IPS DF 4.7 (cell line): ENCODE measurements around the gene HPX.
A peak's percentile ranks its signal among the peaks of the same experiment; 100 is the strongest.

Experiments
- DNase-seq: peaks from one replicate; pipeline ENCODE4 v3.0.0-alpha.2; 2013; ENCODE audit warnings: low spot score; ENCODE audit errors: extremely low read depth

Gene HPX

GRCh38 chr11:6440906-6441358, at the start of gene HPX:
HPX (minus strand) TSS chr11:6440987; CDS start chr11:6440963, 24 bp downstream.
- DNase-seq = no peak

DNA sequence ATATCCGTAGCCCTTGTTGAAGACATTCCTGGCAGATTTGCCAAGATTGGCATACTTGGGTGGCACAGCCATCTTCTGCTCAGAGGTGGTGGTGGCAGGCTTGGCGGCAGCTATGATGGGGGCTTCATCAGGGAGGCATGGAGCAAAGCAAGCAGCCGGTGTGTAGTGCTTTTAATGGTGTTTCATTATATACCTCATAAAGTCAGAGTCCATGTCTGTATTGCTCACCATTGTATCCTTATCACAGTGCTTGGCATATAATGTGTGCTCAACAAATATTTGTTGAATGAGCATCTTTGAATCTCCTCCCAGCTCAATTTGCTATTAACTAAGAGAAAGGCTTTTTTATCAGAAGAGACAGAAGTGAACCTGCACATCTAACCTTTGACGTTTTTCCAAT, 48.5 kb upstream of the HPX start:
- no peak for DNase-seq

DNA sequence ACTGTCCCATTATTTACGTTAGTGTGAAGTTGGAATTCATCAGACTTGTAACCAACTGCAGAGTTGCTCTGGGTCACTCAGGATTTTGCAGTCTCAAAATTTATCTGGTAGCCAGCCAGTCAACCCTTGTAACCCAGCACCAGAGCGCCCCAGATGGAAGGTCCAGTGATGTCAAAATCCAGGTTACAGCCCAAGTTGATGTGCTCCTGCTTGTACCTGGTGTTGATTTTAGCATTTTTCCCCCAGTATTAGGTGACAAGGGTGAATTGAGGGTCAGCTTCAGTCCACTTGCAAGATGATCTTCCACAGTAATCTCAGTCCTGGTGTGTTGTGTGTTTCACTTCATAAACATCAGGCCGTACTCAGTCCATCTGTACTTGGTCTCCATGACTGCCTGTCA, 48.0 kb upstream of the HPX start:
- no peak for DNase-seq

DNA sequence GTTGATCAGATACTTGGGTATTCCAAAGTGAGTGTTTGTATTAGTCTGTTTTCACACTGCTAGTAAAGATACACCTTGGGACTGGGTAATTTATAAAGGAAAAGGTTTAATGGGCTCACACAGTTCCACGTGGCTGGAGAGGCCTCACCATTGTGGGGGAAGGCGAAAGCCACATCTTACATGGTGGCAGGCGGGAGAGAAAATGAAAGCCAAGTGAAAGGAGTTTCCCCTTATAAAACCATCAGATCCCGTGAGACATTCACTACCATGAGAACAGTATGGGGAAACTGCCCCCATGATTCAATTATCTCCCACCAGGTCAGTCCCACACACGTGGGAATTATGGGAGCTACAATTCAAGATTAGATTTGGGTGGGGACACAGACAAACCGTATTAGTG, 47.6 kb upstream of the HPX start:
- no peak for DNase-seq

GRCh38 chr11:6486938-6487337, 46.2 kb upstream of the HPX start:
- no peak for DNase-seq

- no peak for DNase-seq
Observed at GRCh38 chr11:6486256-6486655, 45.5 kb upstream of the HPX start.

DNA sequence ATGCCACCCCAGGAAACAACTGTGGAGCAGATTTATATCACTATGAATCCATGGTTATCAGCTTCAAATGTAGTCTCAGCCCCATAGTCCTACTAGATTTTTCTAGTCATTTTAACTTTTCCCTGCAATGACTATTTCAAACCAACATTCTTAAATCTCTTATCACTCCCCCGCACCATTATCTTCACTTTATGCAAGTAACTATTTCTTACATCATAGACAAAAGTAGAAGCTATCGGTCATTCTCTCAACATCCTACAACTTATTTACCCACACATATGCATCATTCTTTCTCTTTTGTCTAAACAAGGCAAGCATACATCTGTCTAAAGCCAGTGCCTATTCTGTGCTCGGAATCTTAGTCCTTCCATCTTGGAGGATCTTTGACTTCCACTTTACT, 44.9 kb upstream of the HPX start:
- DNase-seq = no peak

DNA sequence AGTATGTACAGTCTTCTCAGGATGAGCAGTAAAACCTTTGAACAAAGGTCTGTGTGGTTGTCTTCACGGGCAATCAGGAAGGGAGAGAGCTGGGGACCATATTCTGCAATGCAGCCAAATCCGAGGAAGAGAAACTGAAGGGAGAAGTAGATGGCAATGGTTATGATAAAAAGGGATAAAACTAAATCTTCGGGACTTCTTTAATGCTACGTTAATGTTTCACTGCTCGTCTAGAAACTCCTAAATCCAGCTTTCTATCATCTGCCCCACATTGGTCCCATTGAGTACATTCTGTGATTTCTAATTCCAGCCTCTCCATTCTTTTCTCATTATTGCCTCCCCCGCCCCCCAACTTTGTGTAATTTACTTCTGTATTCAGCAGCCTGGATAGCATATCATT, 42.2 kb upstream of the HPX start:
- DNase-seq = no peak

- DNase-seq = no peak
Observed at GRCh38 chr11:6482441-6482840, 41.7 kb upstream of the HPX start.

DNA sequence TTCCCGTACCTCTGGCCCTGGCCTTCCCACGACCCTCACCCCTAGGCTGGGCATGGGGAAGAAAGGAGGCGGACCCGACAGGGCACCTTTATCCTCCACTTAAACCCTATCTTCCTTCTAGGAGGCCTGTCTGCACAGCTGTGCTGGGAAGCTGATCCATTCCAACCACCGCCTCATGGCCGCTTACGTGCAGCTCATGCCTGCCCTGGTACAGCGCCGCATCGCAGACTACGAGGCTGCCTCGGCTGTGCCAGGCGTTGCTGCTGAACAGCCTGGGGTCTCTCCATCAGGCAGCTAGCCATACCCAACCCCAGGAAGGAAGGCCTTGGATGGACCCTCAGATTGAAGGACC, 41.1 kb upstream of the HPX start:
- DNase-seq = no peak

- DNase-seq = peak; percentile 94
Observed at GRCh38 chr11:6481012-6481923, 40.5 kb upstream of the HPX start, which contains the start of the genes ARFIP2 and TIMM10B. ARFIP2 (minus strand) TSS chr11:6481331; CDS start chr11:6480421, 910 bp downstream. TIMM10B (plus strand) TSS chr11:6481501; CDS start chr11:6481517, 16 bp downstream.

DNA sequence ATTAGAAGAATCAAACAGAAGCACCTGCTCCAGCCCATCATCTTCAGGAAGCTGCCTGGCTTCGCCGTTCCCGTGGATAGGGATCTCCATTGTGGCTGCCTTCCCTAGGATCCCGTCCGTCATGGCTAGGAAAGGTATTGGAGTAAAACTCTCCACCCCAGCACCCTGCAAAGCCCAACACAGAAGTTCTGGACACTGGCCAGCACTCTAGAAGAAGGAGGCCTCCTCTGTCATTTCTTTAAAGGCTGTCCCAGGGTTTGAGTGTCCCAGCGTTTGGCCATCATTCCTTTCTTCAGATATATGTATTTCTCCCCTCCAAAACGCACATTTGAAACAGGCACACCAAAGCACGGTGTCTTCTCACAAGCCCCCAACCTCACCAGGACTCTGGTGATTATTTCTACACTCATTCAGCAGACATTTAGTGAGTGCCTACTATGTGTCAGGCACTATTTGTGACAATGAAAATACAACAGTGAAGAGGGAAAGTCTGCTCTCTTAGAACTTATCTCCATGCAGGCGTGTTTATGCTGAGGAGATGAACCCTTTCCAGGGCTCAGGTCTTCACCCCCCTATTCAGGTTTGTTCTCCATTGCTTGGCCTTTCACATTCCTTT, 39.6 kb upstream of the HPX start:
- no peak for DNase-seq

DNA sequence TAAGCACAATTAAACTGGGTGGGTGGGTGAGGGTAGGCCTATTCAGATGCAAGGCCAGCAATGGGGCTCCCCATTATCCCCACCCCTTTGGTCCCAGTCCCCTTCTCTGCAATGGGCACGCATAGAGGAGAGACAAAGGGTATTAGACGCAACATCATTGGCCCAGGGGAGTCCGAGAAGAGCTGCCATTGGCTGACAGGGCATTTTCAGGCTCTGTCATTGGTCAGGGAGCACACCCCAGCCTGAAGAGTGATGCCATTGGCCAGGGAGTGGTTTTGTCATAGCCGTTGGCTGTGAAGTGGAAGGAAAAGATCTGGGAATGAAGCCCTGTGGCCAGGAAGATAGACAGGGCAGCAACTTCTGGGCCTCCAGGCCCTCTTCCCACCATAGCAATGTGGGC, 35.8 kb upstream of the HPX start:
- DNase-seq = no peak

- no peak for DNase-seq
Observed at GRCh38 chr11:6475936-6476335, 35.1 kb upstream of the HPX start.

- DNase-seq = no peak
Observed at GRCh38 chr11:6474806-6475500, 34.2 kb upstream of the HPX start.

DNA sequence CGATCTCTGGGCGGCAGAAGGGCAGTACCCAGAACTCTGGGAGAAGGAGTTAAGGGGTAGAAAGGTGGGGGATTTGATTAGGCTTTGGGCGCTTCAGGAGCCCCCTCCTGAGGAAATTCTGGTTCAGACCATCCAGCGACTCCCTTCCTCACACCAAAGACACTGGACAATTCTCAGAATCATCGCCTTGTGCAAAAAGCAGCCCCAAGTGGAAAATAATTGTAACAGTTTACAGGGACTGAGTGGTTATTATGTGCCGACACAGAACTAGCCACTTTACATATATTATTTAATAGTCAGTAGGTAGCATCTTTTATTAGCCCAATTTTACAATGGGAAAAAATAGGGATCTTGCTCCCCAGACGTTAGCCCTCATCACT, 33.6 kb upstream of the HPX start:
- no peak for DNase-seq

DNA sequence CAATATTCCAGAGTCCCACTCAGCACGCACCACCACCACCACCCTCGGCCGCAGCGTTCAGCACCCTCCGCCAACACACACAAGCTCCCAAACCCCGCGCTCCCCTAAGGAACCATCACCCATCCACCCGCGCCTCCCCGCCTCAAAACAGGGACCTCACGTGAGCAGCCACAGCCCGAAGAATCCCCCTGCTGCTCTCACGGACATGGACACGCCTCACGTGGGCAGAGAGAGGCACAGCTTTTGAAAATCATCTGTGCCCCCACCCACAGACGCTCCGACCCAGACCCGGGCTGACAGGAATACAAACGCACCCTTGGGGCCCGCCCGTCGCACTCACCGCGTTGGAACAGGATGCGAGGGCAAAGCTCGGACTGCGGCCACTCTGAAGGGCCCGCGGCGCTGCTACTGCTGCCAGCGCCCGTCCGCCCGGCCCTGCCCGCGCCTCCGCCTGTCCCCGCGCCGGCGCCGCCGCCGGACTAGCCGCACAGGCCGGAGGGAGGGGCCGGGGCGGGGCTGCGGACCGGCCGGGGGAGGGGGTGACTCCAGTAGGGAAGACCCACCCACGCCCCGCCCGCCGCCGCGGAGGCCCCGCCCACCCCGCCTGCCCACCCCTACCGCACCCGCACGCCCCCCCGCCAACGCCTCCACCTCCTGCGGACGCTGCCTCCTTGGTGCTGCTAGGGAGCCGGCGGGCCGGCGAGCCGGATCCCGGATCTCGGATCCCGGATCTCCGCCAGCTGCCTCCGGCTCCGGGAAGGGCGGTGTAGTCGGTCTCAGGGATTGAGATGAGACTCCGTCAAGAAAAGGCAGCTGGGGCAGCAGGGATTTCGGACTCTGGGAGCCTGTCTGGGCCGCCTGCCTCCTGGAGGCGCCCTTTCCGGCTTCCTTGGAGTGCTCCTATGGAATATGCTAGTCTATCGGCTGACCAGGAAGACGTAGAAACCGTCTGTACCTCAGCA, 32.9 kb upstream of the HPX start, which contains the start of gene TRIM3:
Gene TRIM3 (minus strand): TSS at position 491 of the 962 bp plus-strand sequence. CDS start 8,246 bp downstream, outside the sequence.
- DNase-seq = no peak

GRCh38 chr11:6472934-6473333, 32.1 kb upstream of the HPX start:
- DNase-seq = no peak

DNA sequence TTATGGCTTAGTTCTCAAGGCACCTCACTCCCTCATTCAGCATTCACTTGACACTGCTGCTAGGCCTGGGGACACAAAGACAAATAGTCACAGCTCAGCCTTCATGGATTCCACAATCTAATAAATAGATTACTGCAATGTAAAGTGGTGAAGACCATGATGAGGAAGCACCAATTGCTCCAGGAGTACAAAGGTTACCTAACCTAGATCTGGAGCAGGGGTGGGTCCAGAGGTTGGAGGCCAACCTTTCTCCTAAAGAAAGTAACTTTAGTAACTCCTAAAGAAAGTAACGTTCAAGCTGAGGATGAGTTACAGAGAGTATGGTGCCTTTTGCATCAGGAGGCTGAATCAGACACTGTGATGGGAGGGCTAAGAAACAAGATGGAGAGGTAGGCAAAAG, 28.8 kb upstream of the HPX start:
- DNase-seq = no peak

- peak; percentile 97 for DNase-seq
Observed at GRCh38 chr11:6468712-6469495, 28.1 kb upstream of the HPX start.
